GM04504 (cell line): ENCODE data around the gene QRSL1.
"Not testable (repeated sequence)": the region's sequence is repeated elsewhere in the genome, so short reads cannot be mapped to it uniquely, and the experiment has no call there.

Experiments used
- DNase-seq: peaks from one replicate; pipeline ENCODE4 v3.0.0-alpha.2; 2012; ENCODE audit warnings: low read depth

Gene QRSL1

GRCh38 chr6:106629103-106629858 is at the start of gene QRSL1, which contains the start of gene RTN4IP1:
TSS of gene QRSL1 (plus strand) at chr6:106629578. CDS start at chr6:106629682, 104 bp downstream.
TSS of gene RTN4IP1 (minus strand) at chr6:106629498. CDS start at chr6:106629021, 477 bp downstream.
- peak; percentile 86 for DNase-seq

GRCh38 chr6:106581468-106581867 is 47.9 kb upstream of the QRSL1 start:
- no peak for DNase-seq

- DNase-seq = no peak
These were observed 42.5 kb upstream of the QRSL1 start for GRCh38 chr6:106586815-106587415.

GRCh38 chr6:106588937-106589336 is 40.4 kb upstream of the QRSL1 start:
- DNase-seq = not testable (repeated sequence)

- peak; percentile 50 for DNase-seq
These were observed 38.1 kb upstream of the QRSL1 start for GRCh38 chr6:106591111-106591825.

GRCh38 chr6:106599440-106599839 is 29.9 kb upstream of the QRSL1 start:
- no peak for DNase-seq

- no peak for DNase-seq
These were observed 29.0 kb upstream of the QRSL1 start for GRCh38 chr6:106600329-106600728.

GRCh38 chr6:106608080-106608668 is 21.2 kb upstream of the QRSL1 start:
- peak; percentile 23 for DNase-seq

GRCh38 chr6:106609699-106610098 is 19.7 kb upstream of the QRSL1 start:
- no peak for DNase-seq

- no peak for DNase-seq
These were observed 18.3 kb upstream of the QRSL1 start for GRCh38 chr6:106611030-106611429.

GRCh38 chr6:106612671-106613416 is 16.5 kb upstream of the QRSL1 start:
- no peak for DNase-seq

GRCh38 chr6:106613590-106613989 is 15.8 kb upstream of the QRSL1 start:
- DNase-seq = no peak

GRCh38 chr6:106614166-106614565 is 15.2 kb upstream of the QRSL1 start:
- DNase-seq = no peak

- DNase-seq = no peak
These were observed 14.7 kb upstream of the QRSL1 start for GRCh38 chr6:106614592-106615257.

GRCh38 chr6:106617302-106617701 is 12.1 kb upstream of the QRSL1 start:
- DNase-seq = no peak

- DNase-seq = no peak
These were observed 11.5 kb upstream of the QRSL1 start for GRCh38 chr6:106617857-106618256.

- DNase-seq = no peak
These were observed 11.1 kb upstream of the QRSL1 start for GRCh38 chr6:106618324-106618723.

- DNase-seq = no peak
These were observed 10.2 kb upstream of the QRSL1 start for GRCh38 chr6:106619223-106619622.

GRCh38 chr6:106620931-106621672 is 8.3 kb upstream of the QRSL1 start:
- DNase-seq = no peak

- DNase-seq = no peak
These were observed 7.0 kb upstream of the QRSL1 start for GRCh38 chr6:106622412-106622811.

- no peak for DNase-seq
These were observed 6.3 kb upstream of the QRSL1 start for GRCh38 chr6:106623039-106623438.
